WTC11 (cell line): ENCODE data around the gene AATK.

Experiments used
- AFF4 ChIP-seq: sonication (generic); formaldehyde crosslinking; IDR thresholded peaks from 2 replicates; pipeline ENCODE4 v1.8.1; 2023; ENCODE audit warnings: mild to moderate bottlenecking, missing genetic modification reagents, borderline replicate concordance
- ATF3 ChIP-seq: sonication (generic); formaldehyde crosslinking; conservative IDR thresholded peaks from 2 replicates; pipeline ENCODE4 v1.8.1; 2022; ENCODE audit warnings: mild to moderate bottlenecking, missing genetic modification reagents
- CTCF ChIP-seq: fragments of 200-600 bp; IDR thresholded peaks from 2 replicates; pipeline ENCODE4 v1.8.0; 2022; ENCODE audit warnings: antibody characterized with exemption
- JUN ChIP-seq: sonication (generic); formaldehyde crosslinking; IDR thresholded peaks from 2 replicates; pipeline ENCODE4 v1.8.0; 2023; ENCODE audit warnings: mild to moderate bottlenecking, missing genetic modification reagents
- MXD4 ChIP-seq: fragments of 250-450 bp; sonication (Bioruptor Pico); IDR thresholded peaks from 2 replicates; pipeline ENCODE4 v1.8.0; 2021; ENCODE audit warnings: mild to moderate bottlenecking, moderate library complexity, borderline replicate concordance
- SP1 ChIP-seq: sonication (generic); formaldehyde crosslinking; conservative IDR thresholded peaks from 2 replicates; pipeline ENCODE4 v1.8.1; 2022; ENCODE audit warnings: missing genetic modification reagents
- TEAD4 ChIP-seq: sonication (generic); formaldehyde crosslinking; IDR thresholded peaks from 2 replicates; pipeline ENCODE4 v1.8.0; 2022; ENCODE audit warnings: mild to moderate bottlenecking, missing genetic modification reagents
- ZBTB43 ChIP-seq: sonication (generic); formaldehyde crosslinking; IDR thresholded peaks from 2 replicates; pipeline ENCODE4 v1.8.1; 2023; ENCODE audit warnings: mild to moderate bottlenecking, missing genetic modification reagents
- ZNF219 ChIP-seq: sonication (generic); formaldehyde crosslinking; IDR thresholded peaks from 2 replicates; pipeline ENCODE4 v1.8.0; 2023; ENCODE audit warnings: missing genetic modification reagents, mild to moderate bottlenecking, borderline replicate concordance
- ZNF281 ChIP-seq: sonication (generic); formaldehyde crosslinking; IDR thresholded peaks from 2 replicates; pipeline ENCODE4 v1.8.0; 2023; ENCODE audit warnings: mild to moderate bottlenecking, missing genetic modification reagents

GRCh38 chr17:81200201-81200600 lies 34.2 kb upstream of the AATK start:
- TF ChIP-seq AFF4 (no peak), SP1 (CRISPR knock-in tag) (no peak), ZNF219 (no peak), CTCF (no peak), ZNF281 (CRISPR knock-in tag) (no peak), ATF3 (CRISPR knock-in tag) (no peak), MXD4 (no peak), ZBTB43 (CRISPR knock-in tag) (no peak), TEAD4 (CRISPR knock-in tag) (no peak), JUN (no peak)
